GM12875 (cell line): Measurements from ENCODE around the gene ILK.

Experiments used
- H3K4me3 ChIP-seq: one replicate; pipeline ENCODE4 v1.5.1; 2011; ENCODE audit warnings: low read depth, low read length, control low read depth
- TF ChIP-seq, protein P1 (sequence below): IDR thresholded peaks from 2 replicates; pipeline ENCODE4 v1.5.1; 2011; ENCODE audit warnings: low read depth, mild to moderate bottlenecking, control low read depth, inconsistent platforms, low read length, moderate library complexity, borderline replicate concordance; ENCODE audit not compliant: insufficient read depth

Gene ILK

DNA sequence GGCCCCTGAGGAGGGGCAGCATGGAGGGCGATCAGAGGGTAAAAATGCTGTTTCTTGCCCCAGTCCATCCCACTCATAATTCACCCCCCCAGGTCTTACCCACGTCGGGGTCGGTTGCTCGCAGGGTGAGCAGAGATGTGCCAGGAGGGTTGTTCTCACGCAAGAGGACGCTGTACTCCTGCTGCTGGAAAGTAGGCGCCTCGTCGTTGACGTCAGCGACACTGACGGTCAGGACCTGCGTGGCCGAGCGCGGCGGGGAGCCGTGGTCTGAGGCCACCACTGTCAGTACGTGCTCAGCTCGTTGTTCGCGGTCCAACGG lies 26.0 kb downstream of the ILK start:
- H3K4me3 ChIP-seq, result no peak overlapping the region
- TF ChIP-seq, protein P1, sequence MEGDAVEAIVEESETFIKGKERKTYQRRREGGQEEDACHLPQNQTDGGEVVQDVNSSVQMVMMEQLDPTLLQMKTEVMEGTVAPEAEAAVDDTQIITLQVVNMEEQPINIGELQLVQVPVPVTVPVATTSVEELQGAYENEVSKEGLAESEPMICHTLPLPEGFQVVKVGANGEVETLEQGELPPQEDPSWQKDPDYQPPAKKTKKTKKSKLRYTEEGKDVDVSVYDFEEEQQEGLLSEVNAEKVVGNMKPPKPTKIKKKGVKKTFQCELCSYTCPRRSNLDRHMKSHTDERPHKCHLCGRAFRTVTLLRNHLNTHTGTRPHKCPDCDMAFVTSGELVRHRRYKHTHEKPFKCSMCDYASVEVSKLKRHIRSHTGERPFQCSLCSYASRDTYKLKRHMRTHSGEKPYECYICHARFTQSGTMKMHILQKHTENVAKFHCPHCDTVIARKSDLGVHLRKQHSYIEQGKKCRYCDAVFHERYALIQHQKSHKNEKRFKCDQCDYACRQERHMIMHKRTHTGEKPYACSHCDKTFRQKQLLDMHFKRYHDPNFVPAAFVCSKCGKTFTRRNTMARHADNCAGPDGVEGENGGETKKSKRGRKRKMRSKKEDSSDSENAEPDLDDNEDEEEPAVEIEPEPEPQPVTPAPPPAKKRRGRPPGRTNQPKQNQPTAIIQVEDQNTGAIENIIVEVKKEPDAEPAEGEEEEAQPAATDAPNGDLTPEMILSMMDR, result no peak

DNA sequence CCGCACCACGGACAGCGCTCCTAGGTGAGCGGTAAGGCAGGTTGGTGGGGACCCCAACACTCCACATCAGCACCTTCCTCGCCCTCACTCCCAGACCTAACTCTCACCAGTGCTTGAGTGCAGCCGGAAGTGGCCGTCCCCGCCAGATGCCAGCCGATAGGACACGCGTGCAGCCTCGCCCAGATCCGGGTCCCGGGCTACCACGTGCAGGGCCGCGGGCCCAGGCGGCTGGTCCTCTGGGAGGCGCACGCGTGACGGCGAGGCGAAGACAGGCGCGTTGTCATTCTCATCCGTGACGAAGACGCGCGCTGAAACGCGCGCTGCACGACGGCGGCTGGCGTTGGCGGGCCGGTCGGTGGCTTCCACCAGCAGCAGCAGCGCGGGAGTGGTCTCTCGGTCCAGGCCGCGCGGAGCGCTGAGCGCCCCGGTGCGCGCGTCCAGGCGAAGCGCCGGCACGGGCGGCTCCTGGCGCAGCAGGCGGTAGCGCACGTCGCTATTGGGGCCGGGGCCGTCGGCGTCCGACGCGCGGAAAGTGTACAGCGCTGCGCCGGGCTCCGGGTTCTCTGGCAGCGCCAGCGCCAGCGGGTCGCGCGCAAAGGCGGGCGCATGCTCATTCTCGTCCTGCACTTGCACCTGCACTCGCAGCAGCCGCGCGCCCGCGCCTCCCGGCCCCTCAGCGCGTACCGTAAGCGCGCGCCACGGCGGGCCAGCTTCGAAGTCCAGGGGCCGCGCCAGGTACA lies 26.5 kb downstream of the ILK start:
- TF ChIP-seq, protein P1, result no peak
- H3K4me3 ChIP-seq, result no peak overlapping the region

DNA sequence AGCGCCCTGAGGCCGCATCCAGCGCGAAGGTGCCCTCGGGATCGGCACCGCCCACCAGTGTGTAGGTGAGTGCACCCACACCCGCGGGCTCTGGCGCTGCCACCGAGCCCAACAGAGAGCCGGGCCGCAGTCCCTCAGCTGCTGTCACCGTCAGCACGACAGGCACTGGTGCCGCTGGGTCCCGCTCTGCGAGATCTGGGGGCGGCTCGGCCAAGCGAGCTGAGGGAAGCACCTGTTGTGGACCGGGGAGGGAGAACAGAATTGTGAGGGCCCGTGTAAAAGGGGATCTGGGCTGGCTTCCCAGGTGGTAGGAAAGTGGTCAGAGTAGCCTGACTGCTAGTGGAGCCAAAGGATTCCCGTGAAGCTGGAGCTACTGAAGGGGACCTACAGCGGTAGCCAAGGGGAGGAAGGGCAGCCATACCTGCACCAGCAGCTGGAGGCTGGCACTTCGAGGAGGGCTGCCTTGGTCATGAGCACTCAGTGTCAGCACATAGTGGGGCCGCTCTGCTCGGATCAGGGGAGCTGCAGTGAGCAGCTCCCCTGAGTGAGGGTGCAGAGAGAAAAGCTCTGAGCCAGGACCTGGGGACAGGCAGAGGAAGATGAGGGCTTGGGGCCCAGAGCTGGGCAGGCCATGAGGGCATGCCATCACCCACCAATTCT lies 27.2 kb downstream of the ILK start:
- TF ChIP-seq, protein P1, result no peak
- no peak overlapping the region for H3K4me3 ChIP-seq

DNA sequence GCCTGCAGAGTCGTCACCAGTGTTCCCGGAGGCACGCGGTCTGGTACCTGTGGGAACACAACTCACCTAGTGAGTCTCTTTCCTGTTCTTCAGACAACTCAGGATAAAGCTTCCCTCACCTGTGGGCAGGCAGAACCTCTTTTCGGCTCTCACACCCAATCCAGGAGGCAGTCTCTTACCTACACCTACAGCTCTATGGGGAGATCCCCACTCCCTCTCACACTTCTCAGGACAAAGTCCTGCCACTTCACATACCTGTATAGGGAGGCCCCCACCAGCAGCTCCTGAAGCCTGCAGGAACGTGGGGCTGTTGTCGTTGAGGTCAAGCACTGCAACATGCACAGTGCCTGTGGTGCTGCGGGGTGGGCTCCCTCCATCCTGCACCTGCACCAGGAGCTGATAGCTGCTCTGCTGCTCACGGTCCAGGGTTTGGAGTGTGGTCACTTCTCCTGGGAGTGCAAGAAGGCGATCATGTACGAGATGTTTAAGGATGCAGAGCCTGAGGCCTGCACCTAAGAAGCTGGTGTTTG lies 27.9 kb downstream of the ILK start:
- TF ChIP-seq, protein P1, result no peak
- no peak overlapping the region for H3K4me3 ChIP-seq

DNA sequence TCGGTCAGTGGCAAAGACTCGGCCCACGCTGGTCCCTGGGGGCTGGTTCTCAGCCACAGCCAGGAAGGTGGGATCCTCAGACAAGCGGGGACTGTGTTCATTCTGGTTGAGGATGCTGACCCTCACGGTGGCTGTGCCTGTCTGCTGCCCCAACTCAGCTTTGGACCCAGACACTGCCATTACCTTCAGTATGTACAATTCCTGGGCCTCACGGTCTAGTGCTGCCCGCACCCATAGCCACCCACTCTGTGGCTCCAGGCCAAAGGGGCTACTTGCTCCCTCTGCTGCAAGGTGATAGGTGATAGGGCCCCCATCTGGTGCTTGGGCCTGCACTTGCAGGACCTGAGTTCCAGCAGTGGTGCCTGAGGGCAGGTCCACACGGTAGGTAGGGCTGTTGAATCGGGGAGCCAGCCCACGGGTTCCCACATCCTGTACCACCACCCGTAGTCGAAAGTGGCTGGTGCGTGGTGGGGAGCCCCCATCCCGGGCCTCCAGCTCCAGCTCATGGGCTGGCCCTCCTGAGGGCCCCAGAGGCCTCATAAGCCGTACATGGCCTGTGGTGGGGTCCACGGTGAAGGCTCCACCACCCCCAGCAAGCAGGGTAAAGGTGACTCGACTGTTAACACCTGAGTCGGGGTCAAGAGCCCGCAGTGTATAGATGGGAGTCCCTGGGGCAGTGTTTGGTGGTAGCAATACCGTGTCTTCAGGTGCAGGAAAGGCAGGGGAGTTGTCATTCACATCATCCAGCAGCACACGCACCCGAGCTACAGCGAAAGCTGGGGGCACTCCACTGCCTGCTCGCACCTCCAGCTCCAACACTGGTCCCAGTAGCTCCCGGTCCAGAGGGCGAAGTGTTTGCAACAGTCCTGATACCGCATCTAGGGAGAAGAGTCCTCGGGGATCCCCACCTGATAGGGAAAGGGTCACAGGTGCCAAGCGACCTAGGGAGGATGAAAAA lies 28.8 kb downstream of the ILK start:
- TF ChIP-seq, protein P1, result no peak

DNA sequence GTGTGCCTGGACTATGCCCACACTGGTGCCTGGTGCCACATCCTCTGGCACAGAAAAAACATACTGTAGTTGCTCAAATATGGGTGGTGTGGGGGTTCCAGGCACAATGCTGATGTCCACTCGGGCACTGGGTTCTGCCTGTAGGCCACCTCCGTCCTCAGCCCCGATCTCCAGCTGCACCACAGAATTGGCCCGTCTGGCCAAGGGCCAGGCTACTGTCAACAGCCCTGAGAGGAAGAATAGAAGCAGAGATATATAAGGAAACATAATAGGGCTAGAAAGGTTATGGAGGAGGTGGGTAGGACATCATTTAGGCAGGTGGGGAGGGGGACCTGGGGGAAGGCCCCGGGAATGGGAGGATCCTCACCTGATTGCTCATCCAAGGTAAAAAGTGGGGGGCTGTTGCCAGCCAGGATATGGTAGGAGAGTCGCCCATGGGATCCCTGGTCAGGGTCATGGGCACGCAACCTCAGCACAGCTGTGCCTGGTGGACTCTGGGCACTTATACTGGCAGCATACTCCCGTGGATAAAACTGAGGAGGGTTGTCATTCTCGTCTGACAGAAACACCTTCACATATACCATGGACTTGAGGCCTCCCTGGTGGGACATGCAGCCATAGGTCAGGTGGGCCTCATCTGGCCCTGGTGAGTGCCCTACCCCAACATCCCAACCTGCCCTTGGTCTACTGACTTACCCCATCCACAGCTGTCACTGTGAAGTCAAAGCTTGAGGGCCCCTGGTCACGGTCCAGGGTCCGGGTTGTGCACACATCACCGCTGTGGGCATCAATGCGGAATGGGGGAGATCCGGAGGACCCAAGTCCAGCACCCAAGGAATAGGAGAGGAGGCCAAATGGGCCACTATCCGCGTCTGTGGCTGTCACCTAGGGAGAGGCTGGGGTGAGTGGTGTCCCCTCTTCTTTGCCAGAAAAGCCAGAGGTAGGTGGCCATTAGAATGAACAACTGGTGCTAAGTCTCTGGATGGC lies 30.1 kb downstream of the ILK start:
- H3K4me3 ChIP-seq, result no peak overlapping the region
- TF ChIP-seq, protein P1, result no peak

More for the DNA sequence above, 28.8 kb downstream of the ILK start:
- H3K4me3 ChIP-seq, result no peak overlapping the region
